Measurements from ENCODE around the gene KDM6B.

KDM6B gene

GRCh38 chr17:7846063-7846735, 12.2 kb downstream of the KDM6B start:
- H3K27ac ChIP-seq (replicated peaks): no peak overlapping the region
- no peak for TF ChIP-seq POLR2AphosphoS5 (IDR thresholded peaks at IDR 0.05; ENCODE audit: low read depth)
- no peak for TF ChIP-seq REST (IDR thresholded peaks at IDR 0.05; ENCODE audit: insufficient replicate concordance, low read depth)
- TF ChIP-seq, protein P1, sequence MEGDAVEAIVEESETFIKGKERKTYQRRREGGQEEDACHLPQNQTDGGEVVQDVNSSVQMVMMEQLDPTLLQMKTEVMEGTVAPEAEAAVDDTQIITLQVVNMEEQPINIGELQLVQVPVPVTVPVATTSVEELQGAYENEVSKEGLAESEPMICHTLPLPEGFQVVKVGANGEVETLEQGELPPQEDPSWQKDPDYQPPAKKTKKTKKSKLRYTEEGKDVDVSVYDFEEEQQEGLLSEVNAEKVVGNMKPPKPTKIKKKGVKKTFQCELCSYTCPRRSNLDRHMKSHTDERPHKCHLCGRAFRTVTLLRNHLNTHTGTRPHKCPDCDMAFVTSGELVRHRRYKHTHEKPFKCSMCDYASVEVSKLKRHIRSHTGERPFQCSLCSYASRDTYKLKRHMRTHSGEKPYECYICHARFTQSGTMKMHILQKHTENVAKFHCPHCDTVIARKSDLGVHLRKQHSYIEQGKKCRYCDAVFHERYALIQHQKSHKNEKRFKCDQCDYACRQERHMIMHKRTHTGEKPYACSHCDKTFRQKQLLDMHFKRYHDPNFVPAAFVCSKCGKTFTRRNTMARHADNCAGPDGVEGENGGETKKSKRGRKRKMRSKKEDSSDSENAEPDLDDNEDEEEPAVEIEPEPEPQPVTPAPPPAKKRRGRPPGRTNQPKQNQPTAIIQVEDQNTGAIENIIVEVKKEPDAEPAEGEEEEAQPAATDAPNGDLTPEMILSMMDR (IDR thresholded peaks at IDR 0.05; ENCODE audit: insufficient read depth, low read length): no peak
- no peak for TF ChIP-seq SPI1 (IDR thresholded peaks at IDR 0.05; ENCODE audit: borderline replicate concordance, low read depth)
- no peak for TF ChIP-seq GABPA (IDR thresholded peaks at IDR 0.05; ENCODE audit: low read depth)

GRCh38 chr17:7846765-7847661, 13.0 kb downstream of the KDM6B start:
- TF ChIP-seq REST (IDR thresholded peaks at IDR 0.05; ENCODE audit: insufficient replicate concordance, low read depth) (no peak), SPI1 (IDR thresholded peaks at IDR 0.05; ENCODE audit: borderline replicate concordance, low read depth) (no peak)
- TF ChIP-seq, protein P1 (IDR thresholded peaks at IDR 0.05; ENCODE audit: insufficient read depth, low read length): no peak
- no peak overlapping the region for H3K4me3 ChIP-seq (replicated peaks; ENCODE audit: insufficient read depth, low read length)
- no peak overlapping the region for H3K27ac ChIP-seq (replicated peaks)
- DNase-seq (ENCODE audit: low read depth in 1 of 2, low spot score in 1 of 2): no peak
- H3K27me3 ChIP-seq (ENCODE audit: insufficient read depth, poor library complexity, severe bottlenecking): no peaks in the 10 kb centered on the region

More at GRCh38 chr17:7846063-7846735, 12.2 kb downstream of the KDM6B start:
- DNase-seq (ENCODE audit: low read depth in 1 of 2, low spot score in 1 of 2): no peak
- H3K27me3 ChIP-seq (ENCODE audit: insufficient read depth, poor library complexity, severe bottlenecking): no peaks in the 10 kb centered on the region
- no peak overlapping the region for H3K4me3 ChIP-seq (replicated peaks; ENCODE audit: insufficient read depth, low read length)

GRCh38 chr17:7848131-7848579, 14.1 kb downstream of the KDM6B start:
- no peak overlapping the region for H3K27ac ChIP-seq (replicated peaks)
- DNase-seq (ENCODE audit: low read depth in 1 of 2, low spot score in 1 of 2): no peak
- TF ChIP-seq REST (IDR thresholded peaks at IDR 0.05; ENCODE audit: insufficient replicate concordance, low read depth): no peak
- TF ChIP-seq, protein P1 (IDR thresholded peaks at IDR 0.05; ENCODE audit: insufficient read depth, low read length): no peak
- TF ChIP-seq GABPA (IDR thresholded peaks at IDR 0.05; ENCODE audit: low read depth): no peak
- no peak for TF ChIP-seq POLR2AphosphoS5 (IDR thresholded peaks at IDR 0.05; ENCODE audit: low read depth)
- no peak for TF ChIP-seq SPI1 (IDR thresholded peaks at IDR 0.05; ENCODE audit: borderline replicate concordance, low read depth)
- no peaks in the 10 kb centered on the region for H3K27me3 ChIP-seq (ENCODE audit: insufficient read depth, poor library complexity, severe bottlenecking)
- no peak overlapping the region for H3K4me3 ChIP-seq (replicated peaks; ENCODE audit: insufficient read depth, low read length)
